Ecto neural progenitor cell (in vitro differentiated cells): ENCODE data around the gene WHRN.

Source experiments
- DNase-seq: peaks from one replicate; pipeline ENCODE4 v3.0.0-alpha.2; 2018; ENCODE audit warnings: low spot score

The WHRN gene

GRCh38 chr9:114417511-114417910 is 87.8 kb downstream of the WHRN start:
- no peak for DNase-seq

- DNase-seq = no peak
Measured at GRCh38 chr9:114416906-114417305, 88.4 kb downstream of the WHRN start.

- DNase-seq = no peak
Measured at GRCh38 chr9:114416290-114416689, 89.0 kb downstream of the WHRN start.

GRCh38 chr9:114414346-114414745 is 90.9 kb downstream of the WHRN start:
- DNase-seq = no peak

GRCh38 chr9:114413861-114414301 is 91.4 kb downstream of the WHRN start:
- DNase-seq = no peak

GRCh38 chr9:114412048-114412683 is 93.1 kb downstream of the WHRN start:
- DNase-seq = no peak

GRCh38 chr9:114411452-114411851 is 93.8 kb downstream of the WHRN start:
- DNase-seq = no peak

GRCh38 chr9:114410910-114411309 is 94.4 kb downstream of the WHRN start:
- no peak for DNase-seq

GRCh38 chr9:114409842-114410241 is 95.4 kb downstream of the WHRN start:
- DNase-seq = no peak

- DNase-seq = no peak
Measured at GRCh38 chr9:114409103-114409780, 96.0 kb downstream of the WHRN start.

- no peak for DNase-seq
Measured at GRCh38 chr9:114408645-114409044, 96.6 kb downstream of the WHRN start.

- DNase-seq = no peak
Measured at GRCh38 chr9:114407889-114408288, 97.4 kb downstream of the WHRN start.

GRCh38 chr9:114406441-114406840 is 98.8 kb downstream of the WHRN start:
- DNase-seq = no peak

GRCh38 chr9:114405294-114406034 is 99.8 kb downstream of the WHRN start:
- DNase-seq = peak; percentile 84

- no peak for DNase-seq
Measured at GRCh38 chr9:114404531-114404930, 100.7 kb downstream of the WHRN start.

- no peak for DNase-seq
Measured at GRCh38 chr9:114403153-114403756, 102.0 kb downstream of the WHRN start.

- no peak for DNase-seq
Measured at GRCh38 chr9:114401344-114401743, 103.9 kb downstream of the WHRN start.

GRCh38 chr9:114400772-114401171 is 104.5 kb downstream of the WHRN start:
- no peak for DNase-seq

- DNase-seq = no peak
Measured at GRCh38 chr9:114400219-114400618, 105.1 kb downstream of the WHRN start.

GRCh38 chr9:114399381-114399780 is 105.9 kb downstream of the WHRN start:
- no peak for DNase-seq

- DNase-seq = peak; percentile 98
Measured at GRCh38 chr9:114397848-114398605, 107.2 kb downstream of the WHRN start.
